ENCODE data around the gene MAP1B.

GRCh38 chr5:72151169-72151568, 43.9 kb downstream of the MAP1B start:
- no peak for TF ChIP-seq POLR2A (IDR thresholded peaks at IDR 0.05)
- TF ChIP-seq, protein P1, sequence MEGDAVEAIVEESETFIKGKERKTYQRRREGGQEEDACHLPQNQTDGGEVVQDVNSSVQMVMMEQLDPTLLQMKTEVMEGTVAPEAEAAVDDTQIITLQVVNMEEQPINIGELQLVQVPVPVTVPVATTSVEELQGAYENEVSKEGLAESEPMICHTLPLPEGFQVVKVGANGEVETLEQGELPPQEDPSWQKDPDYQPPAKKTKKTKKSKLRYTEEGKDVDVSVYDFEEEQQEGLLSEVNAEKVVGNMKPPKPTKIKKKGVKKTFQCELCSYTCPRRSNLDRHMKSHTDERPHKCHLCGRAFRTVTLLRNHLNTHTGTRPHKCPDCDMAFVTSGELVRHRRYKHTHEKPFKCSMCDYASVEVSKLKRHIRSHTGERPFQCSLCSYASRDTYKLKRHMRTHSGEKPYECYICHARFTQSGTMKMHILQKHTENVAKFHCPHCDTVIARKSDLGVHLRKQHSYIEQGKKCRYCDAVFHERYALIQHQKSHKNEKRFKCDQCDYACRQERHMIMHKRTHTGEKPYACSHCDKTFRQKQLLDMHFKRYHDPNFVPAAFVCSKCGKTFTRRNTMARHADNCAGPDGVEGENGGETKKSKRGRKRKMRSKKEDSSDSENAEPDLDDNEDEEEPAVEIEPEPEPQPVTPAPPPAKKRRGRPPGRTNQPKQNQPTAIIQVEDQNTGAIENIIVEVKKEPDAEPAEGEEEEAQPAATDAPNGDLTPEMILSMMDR (IDR thresholded peaks at IDR 0.05), result no peak
- no peak for TF ChIP-seq EP300 (IDR thresholded peaks at IDR 0.05)
- TF ChIP-seq POLR2AphosphoS5 (IDR thresholded peaks at IDR 0.05), result peak in 1 of 3 donors; percentile 20
